A549 treated with DMSO at 1 μM for 4 hours (cell line): ENCODE data around the gene MAST2. TPM values are rescaled to one million over a fixed set of nuclear protein-coding genes. Genes with fewer than 3 reads are reported as not detected.

Experiments
- total RNA-seq: library from RNA; stranded (reverse); fragments of 200-300 nt; extraction: Qiagen RNA extraction; gene quantifications from 5 replicates; pipeline ENCODE4 v1.2.3, GENCODE V29; 2022; ENCODE audit warnings: low read depth

Gene MAST2
- total RNA-seq, result 16.5 to 24.2 TPM (median 21.7 TPM) in 5 replicates

GRCh38 chr1:45803299-45803780 is at the start of gene MAST2:
TSS of gene MAST2 (plus strand) at chr1:45803612. CDS start at chr1:45803896, 284 bp downstream.

Other genes with a start within 250 kb of the MAST2 start
- gene NASP, start 219.6 kb upstream of the MAST2 start, total RNA-seq, result 124 to 159 TPM (median 131 TPM) in 5 replicates
- 0.35 to 0.68 TPM (median 0.49 TPM) in 5 replicates for gene CCDC17, start 179.6 kb upstream of the MAST2 start, total RNA-seq
- gene GPBP1L1, start 117.1 kb upstream of the MAST2 start, total RNA-seq, result 35.7 to 45.5 TPM (median 41.9 TPM) in 5 replicates
- gene TMEM69, start 115.4 kb upstream of the MAST2 start, total RNA-seq, result 18.7 to 19.8 TPM (median 19.2 TPM) in 5 replicates
- 4.1 to 6.6 TPM (median 5.3 TPM) in 5 replicates for gene IPP, start 53.0 kb upstream of the MAST2 start, total RNA-seq